ENCODE measurements around the gene ACCSL. TPM values are rescaled to one million over a fixed set of nuclear protein-coding genes. Genes with fewer than 3 reads are reported as not detected.

The ACCSL gene
- total RNA-seq, 2 donors from 2014 or later = 0.17 TPM; not detected in 1

- Mint-ChIP-seq H3K36me3 (ENCODE audit: insufficient read depth in 2 of 2) (no peaks in the 10 kb centered on the region), H3K9me3 (no peaks in the 10 kb centered on the region), H3K27me3 (ENCODE audit: low read depth) (peaks cover 15% of the 10 kb centered on the region), H3K4me1 (ENCODE audit: low read depth) (no peaks in the 10 kb centered on the region), H3K27ac (no peak overlapping the region), H3K4me3 (no peak overlapping the region)
- DNase-seq (no peak), ATAC-seq (replicated peaks in 1 of 2) (no peak)
Observed at GRCh38 chr11:44010789-44011251, 37.0 kb upstream of the ACCSL start.

DNA sequence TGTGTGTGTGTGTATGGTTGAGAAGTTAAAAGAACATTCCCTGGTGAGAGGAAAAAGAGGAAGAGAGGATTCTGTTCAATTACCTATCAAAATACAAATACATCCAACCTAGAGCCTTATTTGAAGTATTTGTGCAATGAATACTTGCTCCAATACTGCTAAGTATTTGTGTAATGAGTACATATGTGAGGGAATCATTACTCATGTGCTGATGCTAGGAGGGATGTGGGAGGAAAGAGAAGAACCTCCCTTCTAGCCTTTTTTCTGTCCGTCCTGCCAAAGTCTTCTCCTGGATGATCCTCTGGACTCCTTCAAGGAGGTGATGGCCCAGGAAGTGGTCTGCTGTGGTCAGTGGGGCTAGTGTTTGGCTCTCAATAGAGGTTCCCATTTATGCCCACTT is 36.0 kb upstream of the ACCSL start:
- no peak overlapping the region for H3K27ac Mint-ChIP-seq
- ATAC-seq (replicated peaks in 1 of 2) = no peak
- peaks cover 1% of the 10 kb centered on the region for H3K4me1 Mint-ChIP-seq (ENCODE audit: low read depth)
- H3K27me3 Mint-ChIP-seq (ENCODE audit: low read depth) = peaks cover 15% of the 10 kb centered on the region
- no peaks in the 10 kb centered on the region for H3K9me3 Mint-ChIP-seq
- no peaks in the 10 kb centered on the region for H3K36me3 Mint-ChIP-seq (ENCODE audit: insufficient read depth in 2 of 2)
- DNase-seq = no peak
- H3K4me3 Mint-ChIP-seq = no peak overlapping the region

DNA sequence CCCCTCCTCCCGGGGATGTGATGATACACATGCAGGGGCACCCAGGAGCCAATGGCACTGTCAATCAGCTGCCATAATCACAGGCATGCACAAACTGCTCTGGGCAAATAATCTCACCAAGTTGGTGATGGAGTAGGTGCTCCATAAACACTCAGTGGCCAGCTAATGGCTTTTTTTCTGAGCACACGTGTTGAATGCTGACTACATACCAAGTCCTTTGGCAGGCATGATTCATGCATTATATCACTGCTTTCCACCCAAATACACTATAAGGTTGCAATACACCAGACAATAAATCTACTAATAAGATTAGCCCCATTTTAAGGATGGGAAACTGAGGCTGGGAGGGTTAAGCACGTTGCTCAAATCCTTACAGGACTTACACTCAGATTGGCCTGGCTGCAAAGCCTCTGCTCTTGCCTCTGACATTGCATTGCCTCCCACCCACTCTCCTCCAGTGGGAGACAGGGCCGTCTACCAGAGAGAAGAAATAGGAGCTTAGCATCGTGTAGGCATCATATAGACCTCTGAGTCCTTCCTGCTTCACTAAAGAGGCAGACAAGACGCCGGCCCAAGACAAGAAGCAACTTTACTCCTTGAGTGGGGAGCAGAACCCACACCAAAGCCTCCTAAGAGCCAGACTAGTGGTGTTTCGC is 32.7 kb upstream of the ACCSL start:
- no peak overlapping the region for H3K27ac Mint-ChIP-seq
- no peaks in the 10 kb centered on the region for H3K36me3 Mint-ChIP-seq (ENCODE audit: insufficient read depth in 2 of 2)
- peaks cover 5% of the 10 kb centered on the region for H3K4me1 Mint-ChIP-seq (ENCODE audit: low read depth)
- no peaks in the 10 kb centered on the region for H3K9me3 Mint-ChIP-seq
- H3K27me3 Mint-ChIP-seq (ENCODE audit: low read depth) = peaks cover 22% of the 10 kb centered on the region
- ATAC-seq (replicated peaks in 1 of 2) (no peak), DNase-seq (no peak)
- no peak overlapping the region for H3K4me3 Mint-ChIP-seq

GRCh38 chr11:44015624-44016007 is 32.2 kb upstream of the ACCSL start:
- H3K27me3 Mint-ChIP-seq (ENCODE audit: low read depth) = peaks cover 19% of the 10 kb centered on the region
- peaks cover 5% of the 10 kb centered on the region for H3K4me1 Mint-ChIP-seq (ENCODE audit: low read depth)
- no peak overlapping the region for H3K4me3 Mint-ChIP-seq
- H3K36me3 Mint-ChIP-seq (ENCODE audit: insufficient read depth in 2 of 2) = no peaks in the 10 kb centered on the region
- ATAC-seq (replicated peaks in 1 of 2) = no peak
- DNase-seq = no peak
- no peak overlapping the region for H3K27ac Mint-ChIP-seq
- no peaks in the 10 kb centered on the region for H3K9me3 Mint-ChIP-seq

DNA sequence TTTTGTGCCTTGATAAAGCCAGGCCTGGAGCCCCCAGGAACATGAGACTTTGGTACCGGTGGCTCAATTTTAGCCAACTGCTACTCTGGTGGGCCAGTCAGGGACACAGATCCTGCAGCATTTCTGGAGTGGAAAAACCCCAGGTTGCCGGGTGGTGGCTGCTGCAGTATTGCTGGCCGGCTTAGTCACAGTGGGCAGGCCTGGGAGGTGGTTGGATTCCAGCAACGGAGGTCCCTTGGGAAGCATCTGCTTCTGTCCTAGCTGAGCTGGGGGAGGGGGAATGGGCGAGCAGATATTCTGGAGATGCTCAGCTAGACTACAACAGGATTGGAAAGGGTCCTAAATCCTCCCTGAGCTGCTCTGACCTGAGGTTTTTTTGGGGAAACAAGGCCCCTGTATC is 31.6 kb upstream of the ACCSL start:
- H3K36me3 Mint-ChIP-seq (ENCODE audit: insufficient read depth in 2 of 2) = no peaks in the 10 kb centered on the region
- H3K27me3 Mint-ChIP-seq (ENCODE audit: low read depth) = peaks cover 14% of the 10 kb centered on the region
- ATAC-seq (replicated peaks in 1 of 2) (no peak), DNase-seq (no peak)
- H3K9me3 Mint-ChIP-seq = peaks cover 0 to under 1% of the 10 kb centered on the region in 2 donors
- no peak overlapping the region for H3K4me3 Mint-ChIP-seq
- no peak overlapping the region for H3K27ac Mint-ChIP-seq
- H3K4me1 Mint-ChIP-seq (ENCODE audit: low read depth) = peaks cover 5% of the 10 kb centered on the region

DNA sequence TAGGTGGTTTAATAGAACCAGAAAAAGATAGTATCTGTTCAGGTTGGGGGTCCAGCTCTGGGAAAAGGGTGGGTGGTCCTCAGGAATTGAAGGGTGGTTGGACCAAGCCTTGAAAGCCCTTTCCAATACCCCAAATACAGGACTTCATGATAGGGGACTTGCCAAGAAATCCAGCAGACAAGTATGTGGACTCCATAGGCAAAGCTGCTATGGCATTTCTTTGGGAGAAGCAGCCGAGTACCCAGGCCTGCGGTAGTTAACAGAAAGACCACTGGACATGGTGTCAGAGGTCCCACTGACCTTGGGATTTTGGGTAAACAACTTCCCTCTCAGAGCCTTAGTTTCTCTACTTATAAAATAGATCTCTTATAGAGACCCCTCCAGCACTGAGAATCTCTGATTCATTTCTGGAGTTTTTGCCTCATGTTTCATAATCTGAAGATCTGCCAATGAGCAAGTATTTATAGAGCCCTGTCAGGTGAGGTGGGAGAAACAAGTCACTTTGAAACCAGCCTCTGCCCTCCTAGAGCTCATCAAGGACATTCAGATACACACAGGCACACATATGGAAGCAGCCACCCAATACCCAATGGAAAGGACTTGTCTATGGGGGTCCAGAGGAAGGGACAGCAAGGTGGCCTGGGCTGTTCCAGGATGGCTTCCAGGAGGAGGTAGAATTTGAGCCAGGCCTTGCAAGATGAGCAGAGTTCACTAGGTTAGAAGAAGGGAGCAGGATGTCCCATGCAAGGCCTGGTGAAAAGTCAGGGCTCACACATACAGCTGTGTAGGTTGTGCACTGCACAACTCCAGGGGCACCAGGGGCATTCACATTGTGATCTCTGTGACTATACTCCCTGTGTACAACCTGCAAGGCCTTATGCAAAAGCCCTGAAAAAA is 31.0 kb upstream of the ACCSL start:
- ATAC-seq (replicated peaks in 1 of 2) (peak; percentile 66 to 68), DNase-seq (no peak)
- Mint-ChIP-seq H3K4me3 (no peak overlapping the region), H3K9me3 (peaks cover 0 to 3% of the 10 kb centered on the region in 2 donors), H3K27me3 (ENCODE audit: low read depth) (peaks cover 10% of the 10 kb centered on the region), H3K36me3 (ENCODE audit: insufficient read depth in 2 of 2) (no peaks in the 10 kb centered on the region), H3K27ac (no peak overlapping the region), H3K4me1 (ENCODE audit: low read depth) (peaks cover 5% of the 10 kb centered on the region)

GRCh38 chr11:44017443-44018126 is 30.2 kb upstream of the ACCSL start:
- Mint-ChIP-seq H3K4me1 (ENCODE audit: low read depth) (peaks cover 5% of the 10 kb centered on the region), H3K4me3 (no peak overlapping the region), H3K9me3 (peaks cover 2 to 5% of the 10 kb centered on the region in 2 donors), H3K27me3 (ENCODE audit: low read depth) (peaks cover 16% of the 10 kb centered on the region), H3K27ac (no peak overlapping the region), H3K36me3 (ENCODE audit: insufficient read depth in 2 of 2) (no peaks in the 10 kb centered on the region)
- ATAC-seq (replicated peaks in 1 of 2) (no peak), DNase-seq (no peak)

- Mint-ChIP-seq H3K9me3 (peaks cover 3 to 7% of the 10 kb centered on the region in 2 donors), H3K27me3 (ENCODE audit: low read depth) (peaks cover 19% of the 10 kb centered on the region), H3K36me3 (ENCODE audit: insufficient read depth in 2 of 2) (no peaks in the 10 kb centered on the region), H3K4me1 (ENCODE audit: low read depth) (peaks cover 5% of the 10 kb centered on the region), H3K4me3 (no peak overlapping the region), H3K27ac (no peak overlapping the region)
- DNase-seq (no peak), ATAC-seq (replicated peaks in 1 of 2) (no peak)
Observed at GRCh38 chr11:44018127-44018521, 29.7 kb upstream of the ACCSL start.

DNA sequence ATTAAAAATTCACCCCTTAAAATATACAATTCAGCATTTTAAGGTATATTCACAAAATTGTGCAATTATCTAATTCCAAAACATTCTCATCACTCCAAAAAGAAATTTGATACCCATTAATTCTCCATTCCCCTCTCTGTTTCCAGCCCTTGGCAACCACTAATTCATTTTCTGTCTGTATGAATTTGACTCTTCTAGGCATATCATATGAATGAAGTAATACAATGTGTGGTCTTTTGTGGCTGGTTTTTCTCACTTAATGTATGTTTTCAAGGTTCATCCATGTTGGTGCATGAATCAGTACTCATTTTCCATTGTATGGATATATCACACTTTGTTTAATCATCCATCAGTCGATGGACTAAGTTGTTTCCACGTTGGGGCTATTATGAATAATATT is 29.0 kb upstream of the ACCSL start:
- H3K4me3 Mint-ChIP-seq = no peak overlapping the region
- peaks cover 19% of the 10 kb centered on the region for H3K27me3 Mint-ChIP-seq (ENCODE audit: low read depth)
- H3K36me3 Mint-ChIP-seq (ENCODE audit: insufficient read depth in 2 of 2) = peaks cover 1 to 3% of the 10 kb centered on the region in 2 donors

DNA sequence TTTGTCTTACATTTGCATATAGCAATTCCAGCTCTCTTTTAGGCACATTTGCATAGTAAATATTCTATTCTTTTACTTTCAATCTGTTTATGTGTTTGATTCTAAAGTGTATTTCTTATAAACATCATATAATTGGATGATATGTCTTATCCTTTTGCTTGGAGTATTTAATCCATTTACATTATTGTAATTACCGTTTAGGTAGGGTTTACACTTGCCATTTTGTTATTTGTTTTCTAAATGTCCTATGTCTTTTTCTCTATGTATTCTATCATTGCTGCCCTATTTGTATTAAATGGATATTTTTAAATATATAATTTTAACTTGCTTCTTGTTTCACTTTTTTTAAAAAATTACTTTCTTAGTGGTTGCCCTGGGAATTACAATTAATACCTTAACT is 22.8 kb upstream of the ACCSL start:
- ATAC-seq (replicated peaks in 1 of 2) (no peak), DNase-seq (no peak)
- peaks cover 6 to 9% of the 10 kb centered on the region in 2 donors for H3K9me3 Mint-ChIP-seq
- H3K36me3 Mint-ChIP-seq (ENCODE audit: insufficient read depth in 2 of 2) = peaks cover 4 to 7% of the 10 kb centered on the region in 2 donors
- no peaks in the 10 kb centered on the region for H3K4me1 Mint-ChIP-seq (ENCODE audit: low read depth)
- no peak overlapping the region for H3K4me3 Mint-ChIP-seq
- no peak overlapping the region for H3K27ac Mint-ChIP-seq
- peaks cover 28% of the 10 kb centered on the region for H3K27me3 Mint-ChIP-seq (ENCODE audit: low read depth)

More for the DNA sequence above, 29.0 kb upstream of the ACCSL start:
- ATAC-seq (replicated peaks in 1 of 2) = no peak
- no peak for DNase-seq
- no peak overlapping the region for H3K27ac Mint-ChIP-seq
- H3K4me1 Mint-ChIP-seq (ENCODE audit: low read depth) = peaks cover 5% of the 10 kb centered on the region
- H3K9me3 Mint-ChIP-seq = peaks cover 3 to 7% of the 10 kb centered on the region in 2 donors

- Mint-ChIP-seq H3K27ac (no peak overlapping the region), H3K9me3 (peaks cover 6 to 9% of the 10 kb centered on the region in 2 donors), H3K4me3 (no peak overlapping the region), H3K4me1 (ENCODE audit: low read depth) (no peaks in the 10 kb centered on the region), H3K27me3 (ENCODE audit: low read depth) (peaks cover 29% of the 10 kb centered on the region), H3K36me3 (ENCODE audit: insufficient read depth in 2 of 2) (peaks cover 4 to 7% of the 10 kb centered on the region in 2 donors)
- DNase-seq (no peak), ATAC-seq (replicated peaks in 1 of 2) (no peak)
Observed at GRCh38 chr11:44025727-44026126, 22.1 kb upstream of the ACCSL start.

GRCh38 chr11:44028401-44028800 is 19.4 kb upstream of the ACCSL start:
- DNase-seq (no peak), ATAC-seq (replicated peaks in 1 of 2) (no peak)
- H3K36me3 Mint-ChIP-seq (ENCODE audit: insufficient read depth in 2 of 2) = peaks cover 3 to 4% of the 10 kb centered on the region in 2 donors
- peaks cover 2 to 4% of the 10 kb centered on the region in 2 donors for H3K9me3 Mint-ChIP-seq
- peaks cover 41% of the 10 kb centered on the region for H3K27me3 Mint-ChIP-seq (ENCODE audit: low read depth)
- no peak overlapping the region for H3K27ac Mint-ChIP-seq
- no peaks in the 10 kb centered on the region for H3K4me1 Mint-ChIP-seq (ENCODE audit: low read depth)
- no peak overlapping the region for H3K4me3 Mint-ChIP-seq

Measured in activated T-cell treated with anti-CD3 and anti-CD28 coated beads, Interleukin-2, amount 50 U/mL, for 72 hours (primary cell).